HEK293 (cell line): Measurements from ENCODE around the gene ATP7A.

ENCODE experiments used
- GLI2 ChIP-seq: fragments of 450-650 bp; formaldehyde crosslinking; IDR thresholded peaks from 2 replicates; pipeline ENCODE4; 2017; ENCODE audit warnings: missing biosample characterization, missing genetic modification characterization, low read depth, borderline replicate concordance
- GLI4 ChIP-seq: fragments of 450-650 bp; formaldehyde crosslinking; IDR thresholded peaks from 2 replicates; pipeline ENCODE4 v1.5.1; 2016; ENCODE audit warnings: missing biosample characterization, missing genetic modification characterization
- HOXC10 ChIP-seq: sonication (generic); formaldehyde crosslinking; IDR thresholded peaks from 2 replicates; pipeline ENCODE4 v1.8.1; 2023; ENCODE audit warnings: mild to moderate bottlenecking, missing genetic modification reagents
- MYNN ChIP-seq: fragments of 450-650 bp; formaldehyde crosslinking; IDR thresholded peaks from 2 replicates; pipeline ENCODE4 v1.5.1; 2016; ENCODE audit warnings: missing biosample characterization, missing genetic modification characterization, borderline replicate concordance
- MZF1 ChIP-seq: fragments of 450-650 bp; formaldehyde crosslinking; IDR thresholded peaks from 2 replicates; pipeline ENCODE4 v1.5.1; 2017; ENCODE audit warnings: missing biosample characterization, missing genetic modification characterization, borderline replicate concordance
- OSR2 ChIP-seq: fragments of 450-650 bp; formaldehyde crosslinking; IDR thresholded peaks from 2 replicates; pipeline ENCODE4 v1.5.1; 2016; ENCODE audit warnings: missing biosample characterization, missing genetic modification characterization
- REPIN1 ChIP-seq: fragments of 450-650 bp; formaldehyde crosslinking; IDR thresholded peaks from 2 replicates; pipeline ENCODE4 v1.5.1; 2017; ENCODE audit warnings: missing biosample characterization, missing genetic modification characterization, low read depth
- TRIM28 ChIP-seq: IDR thresholded peaks from 2 replicates; pipeline ENCODE4 v1.6.1; 2011; ENCODE audit warnings: low read length, control low read depth, borderline replicate concordance
- WT1 ChIP-seq: fragments of 450-650 bp; formaldehyde crosslinking; IDR thresholded peaks from 2 replicates; pipeline ENCODE4 v1.5.1; 2016; ENCODE audit warnings: missing biosample characterization, missing genetic modification characterization
- ZFHX2 ChIP-seq: fragments of 450-650 bp; formaldehyde crosslinking; conservative IDR thresholded peaks from 2 replicates; pipeline ENCODE4 v1.5.1; 2016; ENCODE audit warnings: missing biosample characterization, missing genetic modification characterization
- ZNF114 ChIP-seq: fragments of 450-650 bp; formaldehyde crosslinking; IDR thresholded peaks from 2 replicates; pipeline ENCODE4 v1.5.0; 2017; ENCODE audit warnings: missing biosample characterization, missing genetic modification characterization
- ZNF169 ChIP-seq: fragments of 450-650 bp; formaldehyde crosslinking; IDR thresholded peaks from 2 replicates; pipeline ENCODE4 v1.5.1; 2016; ENCODE audit warnings: missing biosample characterization, missing genetic modification characterization
- ZNF175 ChIP-seq: fragments of 450-650 bp; formaldehyde crosslinking; IDR thresholded peaks from 2 replicates; pipeline ENCODE4 v1.5.1; 2016; ENCODE audit warnings: missing biosample characterization, missing genetic modification characterization
- ZNF19 ChIP-seq: fragments of 450-650 bp; formaldehyde crosslinking; IDR thresholded peaks from 2 replicates; pipeline ENCODE4; 2016; ENCODE audit warnings: missing biosample characterization, missing genetic modification characterization, low read depth
- ZNF214 ChIP-seq: fragments of 450-650 bp; formaldehyde crosslinking; IDR thresholded peaks from 2 replicates; pipeline ENCODE4 v1.5.1; 2017; ENCODE audit warnings: missing biosample characterization, mild to moderate bottlenecking, missing genetic modification characterization, borderline replicate concordance
- ZNF221 ChIP-seq: fragments of 450-650 bp; formaldehyde crosslinking; IDR thresholded peaks from 2 replicates; pipeline ENCODE4 v1.5.1; 2017; ENCODE audit warnings: missing biosample characterization, missing genetic modification characterization, borderline replicate concordance
- ZNF350 ChIP-seq: fragments of 450-650 bp; formaldehyde crosslinking; IDR thresholded peaks from 2 replicates; pipeline ENCODE4 v1.5.0; 2017; ENCODE audit warnings: missing biosample characterization, mild to moderate bottlenecking, missing genetic modification characterization
- ZNF394 ChIP-seq: fragments of 450-650 bp; formaldehyde crosslinking; IDR thresholded peaks from 2 replicates; pipeline ENCODE4 v1.5.1; 2016; ENCODE audit warnings: missing biosample characterization, missing genetic modification characterization, mild to moderate bottlenecking, moderate library complexity, borderline replicate concordance
- ZNF404 ChIP-seq: fragments of 450-650 bp; formaldehyde crosslinking; IDR thresholded peaks from 2 replicates; pipeline ENCODE4 v1.5.1; 2017; ENCODE audit warnings: missing biosample characterization, missing genetic modification characterization
- ZNF423 ChIP-seq: fragments of 450-650 bp; formaldehyde crosslinking; IDR thresholded peaks from 2 replicates; pipeline ENCODE4 v1.5.1; 2016; ENCODE audit warnings: missing biosample characterization, missing genetic modification characterization
- ZNF426 ChIP-seq: fragments of 450-650 bp; formaldehyde crosslinking; IDR thresholded peaks from 2 replicates; pipeline ENCODE4 v1.5.1; 2017; ENCODE audit warnings: missing biosample characterization, missing genetic modification characterization, mild to moderate bottlenecking, inconsistent platforms, moderate library complexity
- ZNF530 ChIP-seq: fragments of 450-650 bp; formaldehyde crosslinking; IDR thresholded peaks from 2 replicates; pipeline ENCODE4 v1.5.1; 2016; ENCODE audit warnings: low read depth, missing biosample characterization, missing genetic modification characterization
- ZNF610 ChIP-seq: fragments of 450-650 bp; formaldehyde crosslinking; IDR thresholded peaks from 2 replicates; pipeline ENCODE4 v1.5.1; 2016; ENCODE audit warnings: missing biosample characterization, missing genetic modification characterization, borderline replicate concordance
- ZNF658 ChIP-seq: fragments of 450-650 bp; formaldehyde crosslinking; IDR thresholded peaks from 2 replicates; pipeline ENCODE4; 2016; ENCODE audit warnings: missing biosample characterization, missing genetic modification characterization
- ZNF670 ChIP-seq: fragments of 450-650 bp; formaldehyde crosslinking; IDR thresholded peaks from 2 replicates; pipeline ENCODE4 v1.5.1; 2016; ENCODE audit warnings: missing biosample characterization, missing genetic modification characterization, low read depth
- ZNF707 ChIP-seq: fragments of 450-650 bp; formaldehyde crosslinking; IDR thresholded peaks from 2 replicates; pipeline ENCODE4 v1.5.1; 2016; ENCODE audit warnings: missing biosample characterization, missing genetic modification characterization
- ZNF768 ChIP-seq: fragments of 450-650 bp; formaldehyde crosslinking; IDR thresholded peaks from 2 replicates; pipeline ENCODE4 v1.5.1; 2018; ENCODE audit warnings: missing biosample characterization, mild to moderate bottlenecking, missing genetic modification characterization
- ZNF776 ChIP-seq: fragments of 450-650 bp; formaldehyde crosslinking; IDR thresholded peaks from 2 replicates; pipeline ENCODE4 v1.5.0; 2017; ENCODE audit warnings: missing biosample characterization, missing genetic modification characterization, borderline replicate concordance
- ZNF843 ChIP-seq: fragments of 450-650 bp; formaldehyde crosslinking; IDR thresholded peaks from 2 replicates; pipeline ENCODE4 v1.5.1; 2016; ENCODE audit warnings: missing biosample characterization, missing genetic modification characterization
- TF ChIP-seq, protein P1 (sequence below): fragments of 450-650 bp; formaldehyde crosslinking; IDR thresholded peaks from 2 replicates; pipeline ENCODE4 v1.5.1; 2017; ENCODE audit warnings: missing biosample characterization, missing genetic modification characterization
- TF ChIP-seq, protein P2 (sequence below): fragments of 450-650 bp; formaldehyde crosslinking; IDR thresholded peaks from 2 replicates; pipeline ENCODE4 v1.5.1; 2016; ENCODE audit warnings: missing biosample characterization, missing genetic modification characterization
- TF ChIP-seq, protein P3 (sequence below): IDR thresholded peaks from 2 replicates; pipeline ENCODE4 v1.6.1; 2011; ENCODE audit warnings: mild to moderate bottlenecking, low read depth, low read length, borderline replicate concordance
- TF ChIP-seq, protein P4 (sequence below): fragments of 450-650 bp; formaldehyde crosslinking; optimal IDR thresholded peaks from 2 replicates; pipeline ENCODE3; 2016; ENCODE audit warnings: missing biosample characterization, mild to moderate bottlenecking, missing genetic modification characterization
- TF ChIP-seq, protein P5 (sequence below): fragments of 450-650 bp; formaldehyde crosslinking; IDR thresholded peaks from 2 replicates; pipeline ENCODE4 v1.5.1; 2016; ENCODE audit warnings: missing biosample characterization, missing genetic modification characterization
- TF ChIP-seq, protein P6 (sequence below): fragments of 450-650 bp; formaldehyde crosslinking; IDR thresholded peaks from 2 replicates; pipeline ENCODE4 v1.5.1; 2016; ENCODE audit warnings: missing biosample characterization, missing genetic modification characterization

Gene ATP7A

DNA sequence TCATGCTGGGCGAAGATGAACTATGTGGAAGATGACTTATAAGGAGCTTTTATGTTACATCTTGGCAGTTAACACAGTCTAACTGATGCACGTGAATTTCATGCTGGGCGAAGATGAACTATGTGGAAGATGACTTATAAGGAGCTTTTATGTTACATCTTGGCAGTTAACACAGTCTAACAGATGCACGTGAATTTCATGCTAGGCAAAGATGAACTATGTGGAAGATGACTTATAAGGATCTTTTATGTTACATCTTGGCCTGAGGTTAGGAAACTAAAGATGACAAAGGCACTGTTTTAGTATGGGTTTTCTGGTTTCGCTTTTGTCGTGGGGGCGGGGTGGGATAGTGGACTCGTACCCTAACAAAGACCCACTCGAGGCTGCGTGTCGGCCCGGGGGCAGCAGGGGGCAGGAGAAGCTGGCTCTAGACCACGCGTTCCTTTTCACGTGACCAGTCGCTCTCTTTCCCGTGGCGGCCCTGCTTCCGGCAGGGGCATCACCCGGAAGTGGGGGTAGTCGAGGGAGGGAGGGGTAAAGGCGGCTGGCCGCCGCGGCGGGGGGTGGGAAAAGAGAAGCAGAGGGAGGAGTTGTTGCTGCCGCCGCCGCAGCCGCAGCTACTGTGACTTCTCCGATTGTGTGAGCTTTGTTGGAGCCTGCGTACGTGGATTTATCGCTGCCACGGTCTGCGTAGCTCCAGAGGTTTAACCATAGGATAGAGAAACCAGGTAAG is at the start of gene ATP7A (continued):
- no peak for TF ChIP-seq ZNF530 (tag by site-specific recombination)
- no peak for TF ChIP-seq ZNF670 (tag by site-specific recombination)
- no peak for TF ChIP-seq ZNF658 (tag by site-specific recombination)
- TF ChIP-seq, protein P1, sequence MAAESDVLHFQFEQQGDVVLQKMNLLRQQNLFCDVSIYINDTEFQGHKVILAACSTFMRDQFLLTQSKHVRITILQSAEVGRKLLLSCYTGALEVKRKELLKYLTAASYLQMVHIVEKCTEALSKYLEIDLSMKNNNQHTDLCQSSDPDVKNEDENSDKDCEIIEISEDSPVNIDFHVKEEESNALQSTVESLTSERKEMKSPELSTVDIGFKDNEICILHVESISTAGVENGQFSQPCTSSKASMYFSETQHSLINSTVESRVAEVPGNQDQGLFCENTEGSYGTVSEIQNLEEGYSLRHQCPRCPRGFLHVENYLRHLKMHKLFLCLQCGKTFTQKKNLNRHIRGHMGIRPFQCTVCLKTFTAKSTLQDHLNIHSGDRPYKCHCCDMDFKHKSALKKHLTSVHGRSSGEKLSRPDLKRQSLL (tag by site-specific recombination) = 0 out of 2 replicates have a peak, but pooled peaks have one; percentile 9
- no peak for TF ChIP-seq REPIN1
- TF ChIP-seq MZF1 (tag by site-specific recombination) = no peak
- TF ChIP-seq ZNF350 = no peak
- TF ChIP-seq GLI4 = no peak
- TF ChIP-seq, protein P2, sequence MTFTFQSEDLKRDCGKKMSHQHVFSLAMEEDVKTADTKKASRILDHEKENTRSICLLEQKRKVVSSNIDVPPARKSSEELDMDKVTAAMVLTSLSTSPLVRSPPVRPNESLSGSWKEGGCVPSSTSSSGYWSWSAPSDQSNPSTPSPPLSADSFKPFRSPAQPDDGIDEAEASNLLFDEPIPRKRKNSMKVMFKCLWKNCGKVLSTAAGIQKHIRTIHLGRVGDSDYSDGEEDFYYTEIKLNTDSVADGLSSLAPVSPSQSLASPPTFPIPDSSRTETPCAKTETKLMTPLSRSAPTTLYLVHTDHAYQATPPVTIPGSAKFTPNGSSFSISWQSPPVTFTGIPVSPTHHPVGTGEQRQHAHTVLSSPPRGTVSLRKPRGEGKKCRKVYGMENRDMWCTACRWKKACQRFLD = no peak
- no peak for TF ChIP-seq ZNF169 (tag by site-specific recombination)
- TF ChIP-seq, protein P3, sequence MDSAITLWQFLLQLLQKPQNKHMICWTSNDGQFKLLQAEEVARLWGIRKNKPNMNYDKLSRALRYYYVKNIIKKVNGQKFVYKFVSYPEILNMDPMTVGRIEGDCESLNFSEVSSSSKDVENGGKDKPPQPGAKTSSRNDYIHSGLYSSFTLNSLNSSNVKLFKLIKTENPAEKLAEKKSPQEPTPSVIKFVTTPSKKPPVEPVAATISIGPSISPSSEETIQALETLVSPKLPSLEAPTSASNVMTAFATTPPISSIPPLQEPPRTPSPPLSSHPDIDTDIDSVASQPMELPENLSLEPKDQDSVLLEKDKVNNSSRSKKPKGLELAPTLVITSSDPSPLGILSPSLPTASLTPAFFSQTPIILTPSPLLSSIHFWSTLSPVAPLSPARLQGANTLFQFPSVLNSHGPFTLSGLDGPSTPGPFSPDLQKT = no peak
- no peak for TF ChIP-seq ZNF114 (tag by site-specific recombination)
- TF ChIP-seq ZNF19 (tag by site-specific recombination) = no peak
- TF ChIP-seq ZNF423 = no peak
- no peak for TF ChIP-seq ZNF843 (tag by site-specific recombination)
- TF ChIP-seq ZNF221 (tag by site-specific recombination) = no peak
- no peak for TF ChIP-seq ZNF707
- no peak for TF ChIP-seq MYNN
- TF ChIP-seq ZNF175 (tag by site-specific recombination) = no peak
- no peak for TF ChIP-seq ZNF610
- TF ChIP-seq, protein P4, sequence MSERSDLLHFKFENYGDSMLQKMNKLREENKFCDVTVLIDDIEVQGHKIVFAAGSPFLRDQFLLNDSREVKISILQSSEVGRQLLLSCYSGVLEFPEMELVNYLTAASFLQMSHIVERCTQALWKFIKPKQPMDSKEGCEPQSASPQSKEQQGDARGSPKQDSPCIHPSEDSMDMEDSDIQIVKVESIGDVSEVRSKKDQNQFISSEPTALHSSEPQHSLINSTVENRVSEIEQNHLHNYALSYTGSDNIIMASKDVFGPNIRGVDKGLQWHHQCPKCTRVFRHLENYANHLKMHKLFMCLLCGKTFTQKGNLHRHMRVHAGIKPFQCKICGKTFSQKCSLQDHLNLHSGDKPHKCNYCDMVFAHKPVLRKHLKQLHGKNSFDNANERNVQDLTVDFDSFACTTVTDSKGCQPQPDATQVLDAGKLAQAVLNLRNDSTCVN (tag by site-specific recombination) = no peak
- no peak for TF ChIP-seq ZNF426
- TF ChIP-seq HOXC10 (CRISPR knock-in tag) = no peak
- TF ChIP-seq, protein P5, sequence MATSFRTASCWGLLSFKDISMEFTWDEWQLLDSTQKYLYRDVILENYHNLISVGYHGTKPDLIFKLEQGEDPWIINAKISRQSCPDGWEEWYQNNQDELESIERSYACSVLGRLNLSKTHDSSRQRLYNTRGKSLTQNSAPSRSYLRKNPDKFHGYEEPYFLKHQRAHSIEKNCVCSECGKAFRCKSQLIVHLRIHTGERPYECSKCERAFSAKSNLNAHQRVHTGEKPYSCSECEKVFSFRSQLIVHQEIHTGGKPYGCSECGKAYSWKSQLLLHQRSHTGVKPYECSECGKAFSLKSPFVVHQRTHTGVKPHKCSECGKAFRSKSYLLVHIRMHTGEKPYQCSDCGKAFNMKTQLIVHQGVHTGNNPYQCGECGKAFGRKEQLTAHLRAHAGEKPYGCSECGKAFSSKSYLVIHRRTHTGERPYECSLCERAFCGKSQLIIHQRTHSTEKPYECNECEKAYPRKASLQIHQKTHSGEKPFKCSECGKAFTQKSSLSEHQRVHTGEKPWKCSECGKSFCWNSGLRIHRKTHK (tag by site-specific recombination) = no peak
- no peak for TF ChIP-seq ZNF776 (tag by site-specific recombination)
- no peak for TF ChIP-seq ZNF214 (tag by site-specific recombination)
- TF ChIP-seq TRIM28 = no peak
- TF ChIP-seq GLI2 (tag by site-specific recombination) = no peak
- TF ChIP-seq, protein P6, sequence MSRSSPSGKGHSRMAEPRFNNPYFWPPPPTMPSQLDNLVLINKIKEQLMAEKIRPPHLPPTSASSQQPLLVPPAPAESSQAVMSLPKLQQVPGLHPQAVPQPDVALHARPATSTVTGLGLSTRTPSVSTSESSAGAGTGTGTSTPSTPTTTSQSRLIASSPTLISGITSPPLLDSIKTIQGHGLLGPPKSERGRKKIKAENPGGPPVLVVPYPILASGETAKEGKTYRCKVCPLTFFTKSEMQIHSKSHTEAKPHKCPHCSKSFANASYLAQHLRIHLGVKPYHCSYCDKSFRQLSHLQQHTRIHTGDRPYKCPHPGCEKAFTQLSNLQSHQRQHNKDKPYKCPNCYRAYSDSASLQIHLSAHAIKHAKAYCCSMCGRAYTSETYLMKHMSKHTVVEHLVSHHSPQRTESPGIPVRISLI (tag by site-specific recombination) = no peak
- no peak for TF ChIP-seq ZFHX2 (tag by site-specific recombination)
- no peak for TF ChIP-seq WT1 (tag by site-specific recombination)
- TF ChIP-seq ZNF768 = no peak
- peak; percentile 87 for TF ChIP-seq OSR2 (tag by site-specific recombination)
- TF ChIP-seq ZNF404 (tag by site-specific recombination) = no peak
- peak; percentile 89 for TF ChIP-seq ZNF394 (tag by site-specific recombination)
